HUES6 (cell line): ENCODE data around the gene HEATR9.

ENCODE experiments used
- H3K27ac ChIP-seq: 2 replicates; pipeline ENCODE4 v1.7.0; 2013; ENCODE audit warnings: low read depth, mild to moderate bottlenecking, low read length, inconsistent platforms
- H3K27me3 ChIP-seq: 2 replicates; pipeline ENCODE4 v1.6.1; 2013; ENCODE audit warnings: low read length; ENCODE audit not compliant: control insufficient read depth, insufficient read depth
- H3K36me3 ChIP-seq: 2 replicates; pipeline ENCODE4 v1.6.1; 2013; ENCODE audit warnings: low read length; ENCODE audit not compliant: control insufficient read depth, insufficient read depth
- H3K4me1 ChIP-seq: 2 replicates; pipeline ENCODE4 v1.6.1; 2013; ENCODE audit warnings: low read length; ENCODE audit not compliant: control insufficient read depth, insufficient read depth
- H3K4me3 ChIP-seq: 2 replicates; pipeline ENCODE4 v1.5.1; 2013; ENCODE audit warnings: low read depth, low read length
- H3K9ac ChIP-seq: one replicate; pipeline ENCODE4 v1.6.1; 2013; ENCODE audit warnings: mild to moderate bottlenecking, low read length
- H3K9me3 ChIP-seq: 2 replicates; pipeline ENCODE4 v1.6.1; 2013; ENCODE audit warnings: low read depth, low read length; ENCODE audit not compliant: control insufficient read depth, insufficient read depth

Gene HEATR9

DNA sequence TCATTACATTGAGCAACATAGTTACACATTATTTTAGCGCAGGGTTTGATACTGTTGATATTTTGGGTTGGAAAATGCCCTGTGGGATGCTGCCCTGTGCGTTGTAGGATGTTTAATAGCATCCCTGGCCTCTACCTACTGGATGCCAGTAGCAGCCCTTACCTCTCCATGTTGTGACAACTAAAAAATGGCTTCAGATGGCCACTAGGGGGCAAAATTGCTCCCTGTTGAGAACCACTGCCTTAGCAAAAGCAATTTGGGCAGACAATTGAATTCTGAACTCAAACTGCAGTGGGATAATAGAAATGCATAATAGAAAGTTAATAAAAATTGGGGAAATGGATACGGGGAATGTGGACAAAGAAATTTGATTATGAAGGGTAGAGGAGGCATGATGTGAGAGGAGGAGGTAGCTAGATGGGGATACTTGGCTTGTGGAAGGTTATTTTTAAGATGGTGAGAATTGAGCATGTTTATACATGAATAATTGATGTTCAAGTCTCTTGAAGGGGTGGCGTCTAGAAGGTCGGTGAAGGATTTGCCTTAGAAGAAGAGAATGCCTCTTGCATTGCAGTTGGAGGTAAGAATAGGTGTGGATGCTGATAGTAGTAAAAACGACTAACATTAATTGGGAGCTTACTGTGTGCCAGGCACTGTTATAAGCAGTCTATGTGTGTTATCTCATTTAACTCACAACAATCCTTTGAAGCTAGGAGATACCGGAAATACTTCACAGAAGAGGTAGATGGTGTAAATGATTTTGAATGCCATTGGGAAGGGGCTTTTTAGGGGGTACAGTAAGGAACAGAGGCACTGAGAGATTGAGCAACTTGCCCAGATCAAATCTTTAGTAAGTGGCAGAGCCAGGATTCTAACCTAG, 19.0 kb downstream of the HEATR9 start:
- Histone ChIP-seq H3K9ac (no peak overlapping the region), H3K27me3 (no peaks in the 10 kb centered on the region), H3K4me1 (peaks cover 3% of the 10 kb centered on the region; the same call in 1 of the 2 replicates), H3K9me3 (no peaks in the 10 kb centered on the region), H3K36me3 (peaks cover 55% of the 10 kb centered on the region), H3K27ac (no peak overlapping the region), H3K4me3 (no peak overlapping the region)

DNA sequence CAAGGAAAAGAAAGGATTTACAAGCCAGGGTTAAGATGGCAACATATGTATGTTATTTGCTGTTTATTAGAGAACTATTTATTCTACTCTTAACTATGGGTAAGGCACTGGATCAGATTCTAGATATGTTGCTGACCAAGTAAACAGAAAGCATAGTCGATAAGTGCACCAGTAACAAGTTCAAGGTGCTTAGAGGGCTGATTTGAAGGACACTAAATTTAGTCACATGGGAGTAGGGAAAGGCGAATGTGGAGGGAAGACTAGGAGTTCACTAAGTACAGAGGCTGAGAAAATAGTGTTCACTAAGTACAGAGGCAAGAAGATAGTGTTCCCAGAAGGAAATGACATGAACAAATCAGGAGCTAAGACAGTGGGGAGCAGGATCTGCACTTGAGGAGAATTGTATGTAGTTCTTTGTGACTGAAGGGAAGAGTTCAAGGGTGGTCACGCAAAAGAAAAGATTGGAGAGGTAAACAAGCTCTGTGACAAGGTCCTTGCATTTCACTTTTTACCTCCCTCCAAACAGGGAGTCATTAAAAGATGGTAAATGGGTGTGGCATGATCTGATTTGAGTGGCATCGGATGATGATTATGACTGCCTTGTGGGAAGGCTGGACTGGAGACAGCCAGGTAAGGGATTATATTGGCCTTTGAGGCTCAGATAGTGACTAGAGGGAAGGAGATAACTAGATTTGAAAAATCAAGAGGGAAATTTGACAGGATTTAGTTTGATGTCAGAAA, 20.9 kb downstream of the HEATR9 start:
- H3K27ac ChIP-seq, result no peak overlapping the region
- peaks cover 71% of the 10 kb centered on the region for H3K36me3 ChIP-seq
- no peak overlapping the region for H3K4me3 ChIP-seq
- H3K9ac ChIP-seq, result no peak overlapping the region
- H3K4me1 ChIP-seq, result peaks cover 3% of the 10 kb centered on the region; the same call in 1 of the 2 replicates
- H3K27me3 ChIP-seq, result no peaks in the 10 kb centered on the region
- H3K9me3 ChIP-seq, result no peaks in the 10 kb centered on the region

DNA sequence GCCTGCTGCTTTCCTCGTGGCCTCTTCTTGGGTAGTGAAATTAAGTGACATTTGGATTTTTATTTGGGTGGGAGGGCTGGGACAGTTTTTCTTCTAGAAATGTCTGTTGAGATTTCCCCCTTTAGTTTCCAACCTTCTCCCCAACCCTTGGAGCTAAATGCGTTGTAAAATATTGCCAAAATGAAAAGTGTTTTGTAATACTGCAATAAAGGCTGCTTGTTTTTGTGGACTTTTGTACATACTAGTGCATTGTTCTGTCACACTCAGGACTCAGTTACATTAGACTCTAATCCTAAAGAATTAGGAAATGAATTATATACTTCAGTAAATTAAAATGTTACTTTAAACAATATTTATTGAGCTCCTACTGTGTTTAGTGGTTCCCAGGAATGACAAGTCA, 21.7 kb downstream of the HEATR9 start:
- H3K9ac ChIP-seq, result no peak overlapping the region

DNA sequence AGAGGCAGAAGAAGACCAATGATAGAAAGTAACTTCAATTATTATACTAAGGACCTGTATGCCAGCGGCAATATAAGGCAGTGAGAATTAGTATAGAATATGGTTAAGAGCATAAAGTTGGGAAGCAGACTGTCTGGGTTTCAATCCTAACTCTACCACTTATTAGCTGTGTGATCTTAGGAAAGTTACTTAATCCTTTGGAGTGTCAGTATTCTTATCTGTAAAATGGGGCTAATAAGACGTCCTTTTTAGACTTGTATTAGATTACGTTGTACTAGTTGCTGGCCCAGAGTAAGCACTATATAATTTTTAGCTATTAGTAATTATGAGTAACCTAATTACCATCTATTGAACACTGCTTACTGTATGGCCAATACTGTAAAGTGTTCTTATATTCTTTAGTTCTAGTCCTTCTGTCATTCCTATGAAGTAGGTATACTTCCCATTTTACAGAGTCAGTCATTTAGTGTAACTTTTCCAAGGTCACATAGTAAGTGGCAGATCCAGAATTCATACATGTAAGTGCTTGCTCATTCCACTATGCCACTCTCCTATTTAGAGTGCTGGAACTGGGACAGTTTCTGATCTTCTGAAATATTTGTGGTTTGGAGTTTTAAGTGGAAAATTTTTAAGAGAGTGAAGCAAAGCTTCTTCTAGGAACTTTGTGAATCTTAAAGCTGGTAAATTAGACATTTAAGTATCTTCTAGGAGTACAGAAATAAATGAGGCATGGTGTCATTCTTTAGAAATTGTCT, 22.5 kb downstream of the HEATR9 start:
- Histone ChIP-seq H3K27me3 (no peaks in the 10 kb centered on the region), H3K36me3 (peaks cover 82% of the 10 kb centered on the region), H3K4me1 (peaks cover under 1% of the 10 kb centered on the region; the same call in 1 of the 2 replicates), H3K9me3 (no peaks in the 10 kb centered on the region), H3K27ac (no peak overlapping the region), H3K9ac (no peak overlapping the region), H3K4me3 (no peak overlapping the region)

More for the DNA sequence above, 21.7 kb downstream of the HEATR9 start:
- peaks cover 79% of the 10 kb centered on the region for H3K36me3 ChIP-seq
- no peaks in the 10 kb centered on the region for H3K9me3 ChIP-seq
- no peak overlapping the region for H3K4me3 ChIP-seq
- no peaks in the 10 kb centered on the region for H3K27me3 ChIP-seq
- no peak overlapping the region for H3K27ac ChIP-seq
- H3K4me1 ChIP-seq, result peaks cover 3% of the 10 kb centered on the region; the same call in 1 of the 2 replicates

DNA sequence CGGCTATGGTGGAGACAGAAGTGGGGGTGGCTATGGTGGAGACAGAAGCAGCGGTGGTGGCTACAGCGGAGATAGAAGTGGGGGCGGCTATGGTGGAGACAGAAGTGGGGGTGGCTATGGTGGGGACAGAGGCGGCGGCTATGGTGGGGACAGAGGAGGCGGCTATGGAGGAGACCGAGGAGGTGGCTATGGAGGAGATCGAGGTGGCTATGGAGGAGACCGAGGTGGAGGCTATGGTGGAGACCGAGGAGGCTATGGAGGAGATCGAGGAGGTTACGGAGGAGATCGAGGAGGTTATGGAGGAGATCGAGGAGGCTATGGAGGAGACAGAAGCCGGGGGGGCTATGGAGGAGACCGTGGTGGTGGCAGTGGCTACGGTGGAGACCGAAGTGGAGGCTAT, 24.1 kb downstream of the HEATR9 start:
- no peaks in the 10 kb centered on the region for H3K9me3 ChIP-seq
- H3K27me3 ChIP-seq, result no peaks in the 10 kb centered on the region
- H3K4me3 ChIP-seq, result no peak overlapping the region
- no peak overlapping the region for H3K9ac ChIP-seq
- no peaks in the 10 kb centered on the region for H3K4me1 ChIP-seq
- no peak overlapping the region for H3K27ac ChIP-seq
- H3K36me3 ChIP-seq, result peaks cover 90% of the 10 kb centered on the region

DNA sequence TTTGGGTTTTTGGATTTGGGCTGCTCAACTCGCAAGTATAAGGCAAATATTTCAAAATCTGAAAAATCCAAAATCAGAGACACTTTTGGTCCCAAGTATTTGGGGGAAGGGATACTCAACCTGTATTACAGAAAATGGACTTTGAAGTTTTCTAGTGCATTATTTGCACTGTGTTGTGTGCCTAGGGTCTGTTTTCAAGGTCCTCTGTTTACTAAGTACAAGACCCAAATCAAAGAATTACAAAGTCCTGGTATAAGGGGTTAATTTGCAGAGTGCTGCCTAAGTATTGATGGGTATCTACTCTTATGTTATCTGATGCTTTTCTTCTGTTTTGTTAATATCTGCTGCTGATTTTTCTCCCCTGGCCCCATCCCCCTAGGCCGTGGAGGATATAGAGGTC, 25.0 kb downstream of the HEATR9 start:
- Histone ChIP-seq H3K4me1 (no peaks in the 10 kb centered on the region), H3K36me3 (peaks cover 94% of the 10 kb centered on the region), H3K9ac (no peak overlapping the region), H3K4me3 (no peak overlapping the region), H3K9me3 (no peaks in the 10 kb centered on the region), H3K27ac (no peak overlapping the region), H3K27me3 (no peaks in the 10 kb centered on the region)

DNA sequence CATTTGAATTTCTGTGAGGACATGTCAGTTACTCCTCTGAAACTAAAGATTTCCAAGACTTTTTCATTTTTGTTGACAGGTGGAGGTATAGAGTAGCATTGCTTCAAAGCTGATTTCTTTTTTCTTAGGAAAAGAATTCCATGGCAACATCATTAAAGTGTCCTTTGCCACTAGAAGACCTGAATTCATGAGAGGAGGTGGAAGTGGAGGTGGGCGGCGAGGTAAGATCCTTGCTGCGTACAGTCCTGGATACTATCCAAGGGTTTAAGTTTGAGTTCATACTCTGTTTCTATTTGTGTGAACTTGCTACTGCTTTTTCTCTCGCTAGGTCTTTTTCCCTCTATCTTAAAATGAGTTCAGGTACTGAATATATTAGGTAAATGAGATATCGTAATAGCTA, 26.5 kb downstream of the HEATR9 start:
- Histone ChIP-seq H3K27ac (no peak overlapping the region), H3K36me3 (peaks cover 96% of the 10 kb centered on the region), H3K27me3 (no peaks in the 10 kb centered on the region)

DNA sequence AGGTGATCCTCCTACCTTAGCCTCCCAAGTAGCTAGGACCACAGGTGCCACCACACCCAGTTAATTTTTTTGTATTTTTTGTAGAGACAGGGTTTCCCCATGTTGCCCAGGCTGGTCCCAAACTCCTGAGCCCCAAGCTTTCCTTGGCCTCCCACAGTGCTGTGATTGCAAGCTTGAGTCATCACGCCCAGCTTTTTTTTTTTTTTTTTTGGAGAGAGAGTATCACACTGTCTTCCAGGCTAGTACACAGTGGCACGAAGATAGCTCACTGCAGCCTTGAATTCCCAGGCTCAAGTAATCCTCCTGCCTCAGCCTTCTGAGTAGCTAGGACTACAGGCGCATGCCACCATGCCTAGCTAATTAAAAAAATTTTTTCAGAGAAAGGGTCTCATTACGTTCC, 27.2 kb downstream of the HEATR9 start:
- Histone ChIP-seq H3K36me3 (peaks cover 96% of the 10 kb centered on the region), H3K27me3 (no peaks in the 10 kb centered on the region), H3K4me1 (no peaks in the 10 kb centered on the region), H3K27ac (no peak overlapping the region), H3K4me3 (no peak overlapping the region), H3K9ac (no peak overlapping the region), H3K9me3 (no peaks in the 10 kb centered on the region)

More for the DNA sequence above, 26.5 kb downstream of the HEATR9 start:
- Histone ChIP-seq H3K9ac (no peak overlapping the region), H3K4me3 (no peak overlapping the region), H3K4me1 (no peaks in the 10 kb centered on the region), H3K9me3 (no peaks in the 10 kb centered on the region)

DNA sequence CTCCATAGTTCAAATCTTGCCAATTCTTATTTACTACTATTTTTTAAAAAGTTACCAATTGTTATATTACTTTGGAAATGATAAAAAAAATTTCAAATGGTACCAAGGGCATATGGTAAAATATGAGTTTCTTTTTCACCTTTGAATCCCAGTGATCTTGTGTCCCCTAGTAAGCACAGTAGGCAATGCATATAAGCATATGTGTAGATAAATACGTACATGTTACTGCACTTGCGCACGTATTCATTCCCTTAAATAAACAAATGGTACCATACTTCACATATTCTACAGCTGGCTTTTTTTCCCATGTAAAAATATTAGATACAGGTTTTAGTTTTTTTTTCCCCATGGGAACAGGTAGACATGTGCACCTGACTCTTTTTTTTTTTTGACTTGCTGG, 27.6 kb downstream of the HEATR9 start:
- Histone ChIP-seq H3K27ac (no peak overlapping the region), H3K27me3 (no peaks in the 10 kb centered on the region), H3K4me1 (no peaks in the 10 kb centered on the region), H3K9ac (no peak overlapping the region), H3K9me3 (no peaks in the 10 kb centered on the region), H3K4me3 (no peak overlapping the region), H3K36me3 (peaks cover 96% of the 10 kb centered on the region)

DNA sequence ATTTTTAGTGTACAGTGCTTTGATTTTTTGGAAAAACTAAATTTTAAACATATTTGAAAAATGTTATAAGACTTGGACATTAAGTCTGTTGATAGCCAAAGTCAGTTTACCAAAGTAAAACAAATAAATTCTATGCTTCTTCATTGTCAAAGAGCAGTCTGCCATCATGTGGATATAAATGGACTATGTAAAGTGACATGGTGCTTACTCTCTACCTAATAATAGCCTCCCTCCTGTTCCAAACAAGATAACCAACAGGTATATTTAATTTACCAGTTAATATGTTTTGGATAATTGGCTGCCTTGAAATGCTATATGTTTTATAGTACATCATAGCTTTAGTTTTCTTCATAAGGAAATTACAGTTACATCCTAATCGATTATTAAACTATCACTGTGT, 43.5 kb downstream of the HEATR9 start:
- H3K27me3 ChIP-seq, result no peaks in the 10 kb centered on the region
- H3K36me3 ChIP-seq, result peaks cover 90% of the 10 kb centered on the region
- no peaks in the 10 kb centered on the region for H3K4me1 ChIP-seq
- no peak overlapping the region for H3K27ac ChIP-seq
- H3K9me3 ChIP-seq, result no peaks in the 10 kb centered on the region
- no peak overlapping the region for H3K4me3 ChIP-seq
- no peak overlapping the region for H3K9ac ChIP-seq
